ENCODE results near the gene CHRM4. TPM values are rescaled to one million over a fixed set of nuclear protein-coding genes. Genes with fewer than 3 reads are reported as not detected.

Gene CHRM4
- polyA plus RNA-seq, 3 donors: 0.12 to 0.33 (median 0.24) TPM

- DNase-seq (ENCODE audit: extremely low read depth in 1 of 11, low read depth in 9 of 11, low spot score in 4 of 11): no peak
Observed at GRCh38 chr11:46337626-46338345, 53.8 kb downstream of the CHRM4 start.

DNA sequence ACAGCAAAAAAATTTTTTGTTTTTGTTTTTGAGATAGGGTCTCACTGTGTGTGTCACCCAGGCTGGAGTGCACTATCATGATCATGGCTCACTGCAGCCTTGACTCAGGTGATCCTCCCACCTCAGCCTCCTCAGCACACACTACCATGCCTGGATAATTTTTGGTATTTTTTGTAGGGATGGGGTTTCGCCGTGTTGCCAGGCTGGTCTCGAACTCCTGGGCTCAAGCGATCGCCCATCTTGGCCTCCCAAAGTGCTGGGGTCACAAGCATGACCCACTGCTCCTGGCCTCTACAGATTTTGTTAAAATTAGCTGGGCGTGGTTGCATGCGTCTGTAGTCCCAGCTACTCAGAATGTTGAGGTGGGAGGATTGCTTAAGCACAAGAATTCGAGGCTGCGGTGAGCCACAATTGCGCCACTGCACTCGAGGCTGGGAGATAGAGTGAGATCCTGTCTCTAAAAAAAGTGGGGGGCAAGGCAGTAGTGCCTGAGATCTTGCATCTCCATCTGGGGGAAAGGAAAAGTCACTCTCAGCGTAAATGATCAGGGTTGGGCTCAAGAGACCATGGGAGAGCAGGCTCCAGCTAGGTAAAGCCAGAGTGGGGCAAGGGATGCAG is 54.9 kb downstream of the CHRM4 start:
- no peak for DNase-seq (ENCODE audit: extremely low read depth in 1 of 11, low read depth in 9 of 11, low spot score in 4 of 11)

GRCh38 chr11:46335890-46336562 is 55.5 kb downstream of the CHRM4 start:
- DNase-seq (ENCODE audit: extremely low read depth in 1 of 11, low read depth in 9 of 11, low spot score in 4 of 11): no peak

GRCh38 chr11:46335271-46335670 is 56.3 kb downstream of the CHRM4 start:
- DNase-seq (ENCODE audit: extremely low read depth in 1 of 11, low read depth in 9 of 11, low spot score in 4 of 11): no peak

GRCh38 chr11:46334211-46334610 is 57.4 kb downstream of the CHRM4 start:
- no peak for DNase-seq (ENCODE audit: extremely low read depth in 1 of 11, low read depth in 9 of 11, low spot score in 4 of 11)

Other genes starting within 250 kb of the CHRM4 start
- 10 to 100 TPM; 11.7 to 18.9 (median 16.6) TPM for gene CREB3L1, start 114.1 kb downstream of the CHRM4 start, polyA plus RNA-seq (ENCODE audit: insufficient read length in 3 of 3)
- gene DGKZ, start 44.3 kb downstream of the CHRM4 start, polyA plus RNA-seq (ENCODE audit: insufficient read length in 3 of 3): 10 to 100 TPM; 36.9 to 44.7 (median 40.4) TPM
- 1,000 to 10,000 TPM in 1 of 3 donors, 100 to 1,000 TPM in 2; 660 to 1,040 (median 819) TPM for gene MDK, start 10.1 kb downstream of the CHRM4 start, polyA plus RNA-seq (ENCODE audit: insufficient read length in 3 of 3)
- gene AMBRA1, start 202.2 kb upstream of the CHRM4 start, polyA plus RNA-seq (ENCODE audit: insufficient read length in 3 of 3): 10 to 100 TPM; 24.6 to 27.7 (median 24.8) TPM
- gene HARBI1, start 225.5 kb upstream of the CHRM4 start, polyA plus RNA-seq (ENCODE audit: insufficient read length in 3 of 3): 1 to 10 TPM; 3.0 to 4.3 (median 3.9) TPM
- gene ATG13, start 225.8 kb upstream of the CHRM4 start, polyA plus RNA-seq (ENCODE audit: insufficient read length in 3 of 3): 10 to 100 TPM; 60.0 to 72.7 (median 63.0) TPM

All from renal cortex interstitium (tissue), 11 donors.